CD4-positive, alpha-beta T cell treated with Interleukin-17A for 1 hour (primary cell): Measurements from ENCODE around the gene ORMDL3.

Source experiments
- DNase-seq: peaks from one replicate; pipeline ENCODE4 v3.0.0-alpha.2; 2020

The ORMDL3 gene, protein sequence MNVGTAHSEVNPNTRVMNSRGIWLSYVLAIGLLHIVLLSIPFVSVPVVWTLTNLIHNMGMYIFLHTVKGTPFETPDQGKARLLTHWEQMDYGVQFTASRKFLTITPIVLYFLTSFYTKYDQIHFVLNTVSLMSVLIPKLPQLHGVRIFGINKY

DNA sequence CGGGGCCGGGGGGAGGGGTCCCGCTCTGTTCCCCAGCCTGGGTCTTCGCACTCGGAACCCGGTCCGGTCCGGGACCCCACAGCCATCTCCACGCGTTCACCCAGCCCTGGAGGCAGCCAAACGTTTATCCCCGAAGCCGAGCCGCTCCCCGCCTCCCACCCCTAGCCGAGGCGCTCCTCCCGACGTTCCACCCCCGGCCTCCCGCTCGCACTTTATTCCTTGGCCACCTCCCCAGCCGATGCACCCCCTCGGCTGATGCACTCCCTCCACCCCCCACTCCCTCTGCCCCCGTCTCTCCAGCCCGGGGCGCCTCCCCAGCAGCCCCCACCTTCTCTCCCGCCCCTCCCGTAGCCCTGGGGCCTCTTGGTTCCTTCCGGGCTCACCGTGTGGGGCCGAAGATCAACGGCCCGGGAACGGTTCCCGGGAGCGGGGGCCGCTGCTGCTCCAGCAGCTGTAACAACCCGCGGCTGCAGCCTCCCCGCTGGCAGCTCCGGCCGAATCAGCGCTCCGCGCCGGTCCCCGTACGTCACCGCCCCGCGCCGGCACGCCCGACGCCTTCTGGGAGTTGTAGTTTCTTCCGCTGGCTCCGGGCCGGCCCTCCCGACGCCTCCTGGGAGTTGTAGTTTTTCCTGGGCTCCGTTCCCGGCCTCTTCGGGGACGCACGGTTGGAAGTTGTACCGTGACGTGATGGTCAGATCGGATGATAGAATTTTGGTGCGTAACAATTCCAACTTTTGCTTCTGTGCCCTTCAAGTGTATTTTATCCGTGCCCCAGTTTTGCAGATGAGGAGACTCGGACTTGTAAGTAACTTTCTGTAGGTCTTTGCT, at the start of gene ORMDL3, which contains the start of gene LRRC3C:
Gene ORMDL3, minus strand, starts transcription at position 501 of the 828 bp plus-strand sequence. CDS start 3,398 bp downstream, outside the sequence.
Gene LRRC3C, plus strand, starts transcription at position 632 of the 828 bp plus-strand sequence. CDS start 13,792 bp downstream, outside the sequence.
- peak; percentile 92 for DNase-seq

DNA sequence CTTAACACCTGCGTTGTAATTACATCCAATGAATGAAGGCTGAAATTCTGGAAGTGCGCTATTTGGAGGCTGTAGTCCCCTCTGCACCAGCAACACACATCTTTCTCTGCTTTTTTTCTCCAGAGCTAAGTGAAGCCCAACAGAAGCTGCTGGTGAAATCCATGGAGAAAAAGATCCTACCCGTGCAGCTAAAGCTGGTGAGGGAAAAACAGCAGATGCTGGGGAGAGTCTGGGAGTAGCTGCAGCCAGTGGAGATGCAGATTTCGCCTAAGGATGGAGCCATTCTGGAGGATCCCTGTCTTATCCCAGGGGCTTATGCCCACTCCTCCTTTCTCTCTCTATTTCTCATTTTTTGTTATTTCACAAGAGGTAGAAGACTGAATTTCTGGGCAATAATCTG, 48.4 kb upstream of the ORMDL3 start:
- no peak for DNase-seq

DNA sequence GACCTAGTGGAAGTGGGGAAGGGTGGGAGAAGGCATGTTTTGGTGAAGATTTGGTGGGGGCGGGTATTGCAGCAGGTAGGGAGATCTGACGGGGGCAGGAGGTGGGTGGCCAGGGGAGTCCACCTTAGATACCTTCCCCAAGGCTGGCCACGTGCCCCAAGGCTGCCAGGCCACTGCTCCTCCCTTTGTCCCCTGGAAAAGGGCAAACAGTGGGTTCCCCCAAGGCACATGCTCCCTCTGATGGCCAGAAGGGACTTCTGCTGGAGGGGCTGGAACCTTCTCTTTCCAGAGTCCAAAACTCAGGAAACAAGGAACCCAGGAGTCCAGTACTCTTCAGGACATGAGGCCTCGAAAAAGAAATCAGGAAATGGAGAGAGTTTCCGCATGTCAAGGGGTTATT, 47.0 kb upstream of the ORMDL3 start:
- no peak for DNase-seq

DNA sequence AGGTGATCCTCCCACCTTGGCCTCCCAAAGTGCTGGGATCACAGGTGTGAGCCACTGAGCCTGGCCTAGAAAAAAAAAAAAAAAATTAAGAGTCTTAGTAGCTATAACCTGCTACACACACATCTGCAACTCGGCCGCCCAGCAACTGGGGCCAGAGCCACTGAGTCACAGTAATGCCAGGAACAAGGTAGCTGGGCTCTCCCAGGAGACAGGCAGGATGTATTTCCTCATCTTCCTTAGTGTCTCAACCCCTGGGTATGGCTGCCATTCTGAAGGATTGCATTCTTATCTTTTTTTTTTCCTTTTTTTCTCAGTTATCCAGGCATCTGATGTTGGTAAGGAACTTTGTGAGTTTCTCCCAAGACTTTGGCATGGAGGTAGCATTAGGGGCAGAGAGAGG, 46.1 kb upstream of the ORMDL3 start:
- DNase-seq: no peak

DNA sequence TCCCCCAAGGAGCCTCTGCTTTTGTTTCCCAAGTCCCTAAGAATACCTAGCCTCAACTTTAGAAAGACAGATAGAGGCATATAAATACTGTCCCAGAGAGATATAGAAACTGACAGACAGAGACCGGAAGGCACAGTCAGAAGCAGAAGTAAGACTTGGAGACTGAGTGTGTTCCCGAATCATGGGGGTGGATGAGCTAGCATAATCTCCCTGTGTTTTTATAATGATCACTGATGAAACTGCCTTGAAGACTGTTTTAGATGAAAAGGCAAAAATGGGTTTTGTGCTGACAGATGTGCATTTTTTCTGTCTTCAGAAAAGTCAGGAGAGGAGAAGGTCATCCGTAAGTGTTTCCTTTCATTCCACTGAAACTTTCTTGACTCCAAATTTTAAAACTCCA, 44.9 kb upstream of the ORMDL3 start:
- DNase-seq: no peak

DNA sequence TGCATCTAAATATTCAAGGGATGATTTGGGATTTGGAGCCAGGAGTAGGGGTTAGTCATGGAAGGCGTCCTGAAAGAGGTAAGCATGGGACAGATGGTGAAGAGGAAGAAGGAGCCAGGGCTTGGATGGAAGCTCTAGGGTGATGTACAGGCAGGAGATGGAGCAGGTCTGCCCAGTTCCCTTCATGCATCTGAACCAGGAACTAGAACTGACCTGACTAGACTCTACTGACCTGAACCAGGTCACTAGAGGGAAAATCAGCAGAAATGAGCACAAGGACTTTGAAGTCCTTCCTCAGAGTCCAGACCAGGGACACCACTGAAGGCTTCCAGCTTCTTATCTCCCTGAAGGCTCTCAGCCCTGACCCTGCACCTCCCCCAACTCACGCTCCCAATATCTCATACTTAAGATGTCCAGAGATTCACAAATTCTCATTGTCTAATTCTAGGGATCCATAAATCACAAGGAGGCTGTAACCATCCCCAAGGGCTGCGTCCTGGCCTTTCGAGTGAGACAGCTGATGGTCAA, 43.7 kb upstream of the ORMDL3 start:
- no peak for DNase-seq

DNA sequence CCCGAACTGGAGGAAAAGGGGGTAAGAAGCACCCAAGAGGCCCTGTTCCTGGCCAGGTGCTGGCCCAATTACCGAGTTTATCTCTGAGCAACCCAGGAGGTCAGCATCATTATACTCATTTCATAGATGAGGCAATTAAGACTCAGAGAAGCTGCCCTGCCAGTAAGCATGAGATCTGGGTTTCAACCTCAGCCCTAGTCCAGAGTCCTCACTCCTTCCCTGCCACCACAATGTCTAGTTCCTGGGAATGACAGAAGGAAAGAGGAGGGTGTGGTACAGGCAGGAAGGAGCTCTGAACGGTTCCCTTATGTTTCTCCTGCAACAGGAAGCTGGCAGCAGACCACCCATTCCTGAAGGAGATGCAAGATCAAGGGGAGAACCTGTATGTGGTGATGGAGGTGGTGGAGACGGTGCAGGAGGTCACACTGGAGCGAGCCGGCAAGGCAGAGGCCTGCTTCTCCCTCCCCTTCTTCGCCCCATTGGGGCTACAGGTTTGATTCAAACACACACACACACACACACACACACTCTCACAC, 42.8 kb upstream of the ORMDL3 start:
- DNase-seq: no peak

DNA sequence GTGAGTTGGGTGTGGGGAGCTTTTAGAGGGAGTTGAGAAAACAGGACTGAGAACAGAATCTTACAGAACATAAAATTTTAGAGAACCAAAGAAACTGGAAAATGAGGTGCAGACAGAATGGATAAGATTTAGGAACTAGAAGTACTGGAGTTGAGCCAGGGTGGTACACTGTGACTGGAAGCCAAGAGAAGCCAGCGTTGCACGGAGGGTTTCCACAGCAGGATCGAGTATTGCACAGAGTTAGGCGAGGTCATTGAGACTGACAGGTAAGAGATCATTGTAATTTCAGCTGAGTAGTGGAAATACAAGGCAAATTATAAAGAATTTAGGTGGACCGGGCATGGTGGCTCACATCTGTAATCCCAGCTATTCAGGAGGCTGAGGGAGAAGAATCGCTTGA, 42.0 kb upstream of the ORMDL3 start:
- no peak for DNase-seq

DNA sequence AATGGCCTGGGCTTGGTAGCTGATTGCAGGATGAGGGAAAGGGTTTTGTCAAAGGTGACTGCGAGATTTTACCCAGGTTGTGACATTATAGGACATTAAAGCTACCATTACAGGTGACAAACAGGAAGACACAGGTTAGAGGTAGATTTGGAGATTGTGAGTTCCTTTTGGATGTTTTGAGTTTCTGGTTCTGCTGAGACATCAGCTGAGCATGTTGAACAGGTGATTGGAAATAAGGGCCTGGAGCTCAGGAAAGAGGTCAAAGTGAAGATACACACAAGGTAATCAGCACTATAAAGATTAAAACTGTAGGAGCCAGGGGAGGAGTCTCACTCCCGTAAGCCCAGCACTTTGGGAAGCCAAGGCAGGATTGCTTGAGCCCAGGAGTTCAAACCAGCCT, 41.4 kb upstream of the ORMDL3 start:
- DNase-seq: no peak

DNA sequence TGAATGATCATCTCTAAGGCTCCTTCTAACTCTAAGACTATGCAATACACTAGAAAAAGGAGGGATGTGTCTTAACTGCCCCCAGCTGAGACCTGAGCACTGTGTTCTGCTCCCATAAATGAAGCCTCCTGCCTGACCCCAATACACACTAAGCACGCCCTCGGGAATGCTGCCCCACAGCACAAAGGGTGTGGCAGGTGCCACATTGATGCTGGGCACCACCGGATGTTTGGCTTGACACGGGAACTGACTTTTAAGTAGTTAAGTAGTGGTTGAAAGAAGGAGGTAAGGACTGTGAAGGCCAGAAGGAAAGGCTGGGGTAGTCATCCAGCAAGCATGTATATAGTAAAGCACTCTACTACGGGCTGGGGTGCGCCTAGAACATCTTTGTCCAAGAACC, 39.4 kb upstream of the ORMDL3 start:
- no peak for DNase-seq

DNA sequence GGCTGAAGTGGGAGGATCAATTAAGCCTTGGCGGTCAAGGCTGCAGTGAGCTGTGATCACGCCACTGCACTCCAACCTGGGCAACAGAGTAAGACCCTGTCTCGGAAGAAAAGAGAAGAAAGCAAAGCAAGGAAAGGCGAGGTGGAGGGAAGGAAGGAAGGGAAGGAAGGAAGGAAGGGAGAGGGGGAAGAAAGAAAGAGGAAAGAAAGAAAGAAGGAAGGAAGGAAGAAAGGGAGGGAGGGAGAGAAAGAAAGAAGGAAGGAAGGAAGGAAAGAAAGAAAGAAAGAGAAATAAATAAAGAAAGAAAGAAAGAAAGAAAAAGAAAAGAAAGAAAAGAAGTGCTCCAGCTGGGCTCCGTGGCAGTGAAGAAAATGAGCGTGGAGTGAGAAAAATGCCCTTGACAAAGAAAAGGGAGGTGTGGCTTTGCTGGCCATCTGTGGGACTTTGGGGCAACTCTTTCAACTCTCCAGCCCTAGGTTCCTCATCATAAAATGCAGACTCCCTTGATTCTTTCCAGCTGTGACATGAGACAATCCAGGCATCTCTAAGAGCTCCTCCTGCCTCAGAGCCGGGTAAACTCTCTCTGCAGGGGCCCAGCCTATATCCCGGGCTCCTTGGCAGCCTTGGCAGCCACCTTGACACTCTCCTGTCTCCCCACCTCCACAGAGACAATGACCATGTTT, 37.8 kb upstream of the ORMDL3 start:
- no peak for DNase-seq

DNA sequence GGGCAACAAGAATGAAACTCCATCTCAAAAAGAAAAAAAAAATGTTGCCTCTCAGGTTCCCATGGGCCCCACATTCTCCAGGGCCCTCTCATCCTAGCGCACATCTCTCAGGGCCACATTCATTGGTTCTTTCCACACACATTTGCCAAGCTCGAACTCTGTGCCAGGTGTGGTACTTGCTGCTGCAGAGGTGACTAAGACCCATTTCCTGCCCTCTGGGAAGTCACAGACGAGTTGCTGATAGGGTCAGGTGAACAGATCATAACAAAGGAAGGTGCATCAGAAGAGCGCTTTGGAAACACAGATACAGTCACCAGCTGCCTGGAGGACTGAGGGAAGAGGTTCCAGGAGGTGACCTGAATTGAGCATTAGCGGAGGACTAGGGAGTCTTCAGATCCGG, 36.4 kb upstream of the ORMDL3 start:
- peak; percentile 41 for DNase-seq

DNA sequence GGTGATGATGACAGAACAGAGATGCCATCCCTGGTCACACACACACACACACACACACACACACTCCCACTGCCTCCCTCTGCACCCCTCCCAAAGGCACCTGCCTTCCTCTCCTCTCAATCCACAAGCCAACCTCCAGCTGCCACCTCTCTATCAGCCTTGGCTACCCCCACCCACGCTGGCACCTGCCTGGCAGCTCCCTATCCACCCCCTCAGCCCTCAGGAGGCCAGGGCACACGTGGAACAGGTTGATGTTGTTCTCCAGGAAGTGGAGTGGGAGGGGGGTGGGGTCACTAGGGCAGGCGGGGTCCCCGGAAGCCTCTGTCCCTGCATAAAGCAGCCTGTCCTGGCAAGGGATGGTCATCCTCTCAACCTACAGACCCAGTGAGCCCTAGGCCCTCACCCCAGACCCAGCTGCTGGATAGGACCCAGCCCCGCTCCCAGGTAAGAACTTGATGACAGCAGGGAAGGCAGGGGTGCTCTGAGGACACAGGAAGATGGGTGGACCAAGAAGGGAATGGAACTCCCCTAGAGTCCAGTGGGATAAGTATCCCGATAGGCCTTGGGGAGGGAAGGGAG, 35.3 kb upstream of the ORMDL3 start, which contains the start of gene GSDMA:
Gene GSDMA, plus strand, starts transcription at position 363 of the 579 bp plus-strand sequence. CDS start 2,684 bp downstream, outside the sequence.
- DNase-seq: peak; percentile 8

DNA sequence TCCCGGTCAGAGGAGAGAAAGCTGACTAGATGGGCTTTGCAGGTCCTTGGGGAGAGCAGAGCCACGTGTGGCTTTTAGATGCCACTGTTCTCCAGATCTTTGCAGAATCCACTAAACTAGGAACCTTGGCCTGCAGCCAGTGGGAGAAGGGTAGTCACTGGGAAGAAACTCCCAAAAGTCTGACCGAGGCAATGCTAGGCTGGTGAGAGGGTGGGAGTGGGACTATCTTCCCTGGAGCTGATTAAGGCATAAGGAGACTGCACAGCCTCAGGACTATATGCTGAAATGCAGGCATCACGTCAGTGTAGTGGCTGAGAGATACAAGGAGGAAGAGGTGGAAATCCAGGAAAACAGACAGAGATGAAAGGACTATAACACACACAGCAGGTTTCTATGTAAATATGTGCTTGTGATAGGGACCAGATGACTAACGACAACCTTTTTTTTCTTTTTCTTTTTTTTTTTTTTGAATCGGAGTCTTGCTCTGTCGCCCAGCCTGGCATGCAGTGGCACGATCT, 33.2 kb upstream of the ORMDL3 start:
- no peak for DNase-seq

DNA sequence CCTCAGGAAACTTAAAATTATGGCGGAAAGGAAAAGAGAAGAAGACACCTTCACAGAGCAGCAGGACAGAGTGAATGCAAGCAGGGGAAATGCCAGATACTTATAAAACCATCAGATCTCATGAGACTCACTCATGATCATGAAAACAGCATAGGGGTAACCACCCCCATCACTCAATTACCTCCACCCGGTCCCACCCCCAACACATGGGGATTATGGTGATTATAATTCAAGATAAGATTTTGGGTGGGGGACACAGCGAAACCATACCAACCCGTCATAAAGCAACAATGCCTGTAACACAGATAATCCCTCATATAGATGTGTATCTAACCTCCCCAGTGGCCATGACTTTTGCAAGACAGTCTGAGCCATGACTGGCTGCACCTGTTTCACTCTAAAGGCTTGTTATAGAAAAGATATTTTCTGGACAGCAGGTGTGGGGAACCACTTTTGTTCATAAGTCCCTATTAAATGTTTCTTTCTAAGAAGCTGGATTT, 28.4 kb upstream of the ORMDL3 start:
- DNase-seq: no peak

DNA sequence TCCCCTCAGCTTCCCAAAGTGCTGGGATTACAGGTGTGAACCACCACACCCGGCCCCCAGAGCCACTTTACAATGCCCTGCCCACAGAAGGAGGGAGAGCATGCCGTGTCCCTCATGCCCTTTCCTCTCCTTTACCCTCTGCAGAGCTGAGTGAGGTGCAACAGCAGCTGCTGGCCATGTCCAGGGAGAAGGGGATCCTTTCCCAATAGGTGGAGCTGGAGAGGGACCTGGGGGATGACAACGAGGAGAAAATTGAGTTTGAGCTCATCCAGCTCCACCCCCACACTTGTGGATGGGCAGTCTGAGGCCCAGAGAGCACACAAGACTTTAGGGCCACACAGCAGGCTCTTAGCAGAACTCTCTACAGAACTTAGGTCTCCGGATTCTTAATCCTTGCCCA, 27.5 kb upstream of the ORMDL3 start:
- no peak for DNase-seq

DNA sequence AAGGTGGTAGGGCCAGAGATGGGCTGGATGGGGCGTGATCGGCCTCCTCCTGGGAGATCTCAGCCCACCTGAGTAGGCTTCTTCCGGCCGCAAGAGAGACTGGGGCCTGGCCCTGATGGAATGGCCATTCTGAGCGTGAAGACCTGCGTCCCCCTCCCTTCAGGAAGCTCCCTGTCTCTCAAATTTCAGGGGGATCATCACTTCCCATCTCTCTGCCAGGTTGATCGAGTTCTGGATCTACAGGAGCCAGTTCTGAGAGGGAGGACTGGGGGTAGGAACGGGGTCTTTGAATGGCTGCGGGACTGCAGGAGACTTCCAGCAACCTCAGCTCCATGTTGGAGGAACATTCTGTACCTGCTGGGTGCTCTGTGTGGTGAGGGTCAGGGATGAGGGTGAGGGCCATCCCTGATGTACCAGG, 26.1 kb upstream of the ORMDL3 start:
- no peak for DNase-seq

DNA sequence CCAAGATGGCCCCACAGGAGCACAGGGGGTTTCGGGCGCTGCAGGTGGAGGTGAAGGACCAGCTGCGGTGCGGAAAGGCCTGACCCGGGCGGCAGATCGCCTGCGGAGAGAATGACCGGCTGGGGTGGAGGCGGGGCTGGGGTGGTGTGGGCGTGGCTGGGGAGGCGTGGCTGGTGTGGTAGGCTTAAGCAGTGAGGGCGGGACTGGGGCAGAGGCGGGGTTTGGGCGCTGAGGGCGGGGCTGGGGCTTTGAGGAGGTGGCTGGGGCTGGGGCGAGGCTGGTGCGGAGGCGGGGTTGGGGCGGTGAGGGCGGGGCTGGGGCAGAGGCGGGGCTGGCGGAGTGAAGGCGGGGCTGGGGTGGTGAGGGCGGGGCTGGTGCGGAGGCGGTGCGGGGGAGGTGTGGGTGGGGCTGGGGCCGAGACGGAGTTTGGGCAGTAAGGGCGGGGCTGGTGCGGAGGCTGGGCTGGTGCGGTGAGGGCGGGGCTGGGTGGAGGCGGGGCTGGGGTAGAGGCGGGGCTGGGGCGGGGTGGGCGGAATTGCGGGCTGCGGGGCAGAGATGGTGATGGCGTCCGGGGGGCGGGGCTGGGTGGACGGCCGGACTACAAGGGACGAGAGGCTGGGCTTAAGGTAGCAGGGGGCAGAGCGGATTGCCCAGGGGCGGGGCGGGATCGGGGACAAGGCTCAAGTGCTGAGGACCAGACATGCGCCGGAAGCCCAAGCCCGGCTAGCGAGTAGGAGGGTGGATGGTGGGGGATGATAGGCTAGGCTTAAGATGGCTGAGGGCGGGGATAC, 25.5 kb upstream of the ORMDL3 start:
- DNase-seq: peak; percentile 96

DNA sequence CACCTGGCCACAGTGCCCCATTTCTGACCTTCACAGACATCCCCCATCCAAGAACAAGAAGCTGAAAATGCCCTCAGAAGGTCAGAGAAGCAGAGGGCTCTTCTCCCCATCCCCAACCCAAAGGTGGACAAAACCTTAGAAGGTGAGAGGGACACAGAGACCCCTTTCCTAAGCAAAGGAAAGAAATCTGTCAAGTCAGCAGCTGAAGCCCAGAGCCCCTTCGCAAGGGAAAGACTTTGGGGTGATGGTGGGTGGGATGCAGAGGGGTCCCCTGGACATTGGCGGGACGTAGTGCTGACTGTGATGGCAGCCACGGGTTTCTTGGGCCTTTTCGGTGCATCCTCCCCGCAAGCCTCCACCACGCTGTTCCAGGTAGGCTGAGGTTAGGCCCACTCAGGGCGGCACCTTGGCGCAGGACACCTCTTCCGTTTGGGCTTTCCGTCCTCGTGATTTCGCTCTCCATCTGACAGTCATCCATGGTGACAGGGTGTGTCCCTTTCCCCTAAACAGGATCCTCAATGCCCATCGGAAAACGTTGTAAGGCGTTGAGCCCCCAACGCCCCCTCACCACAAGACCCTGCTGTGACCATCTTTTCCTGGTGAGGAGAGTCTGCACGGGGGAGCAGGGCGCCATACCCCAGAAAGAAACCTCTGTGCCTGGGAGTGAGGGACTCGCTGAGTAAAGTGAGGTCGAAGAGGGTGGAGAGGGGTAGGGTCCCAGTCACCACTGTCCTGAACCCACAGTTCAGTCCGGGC, 24.7 kb upstream of the ORMDL3 start:
- DNase-seq: no peak

DNA sequence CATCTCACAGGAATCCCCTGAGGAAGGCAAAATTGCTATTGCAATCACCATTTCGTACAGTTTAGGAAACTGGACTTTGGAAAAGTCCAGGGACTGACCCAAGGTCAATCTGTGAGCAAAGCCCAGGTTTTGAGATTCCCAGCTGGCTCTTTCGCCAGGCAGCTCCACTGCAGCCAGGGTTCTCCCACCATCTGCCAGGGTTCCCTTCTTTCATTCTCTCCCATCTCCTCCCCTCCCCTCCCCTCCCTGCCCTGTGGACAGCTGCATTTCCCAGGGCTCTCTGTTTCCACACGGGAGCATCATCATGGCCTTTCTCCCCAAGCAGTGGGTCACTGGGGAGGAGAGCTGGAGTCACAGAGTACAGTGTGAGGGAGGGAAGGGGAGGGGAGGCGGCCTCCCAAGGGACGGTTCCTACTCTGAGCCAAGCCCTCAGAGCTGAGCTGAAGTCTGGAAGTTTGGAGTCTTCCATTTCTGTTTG, 23.5 kb upstream of the ORMDL3 start:
- no peak for DNase-seq

DNA sequence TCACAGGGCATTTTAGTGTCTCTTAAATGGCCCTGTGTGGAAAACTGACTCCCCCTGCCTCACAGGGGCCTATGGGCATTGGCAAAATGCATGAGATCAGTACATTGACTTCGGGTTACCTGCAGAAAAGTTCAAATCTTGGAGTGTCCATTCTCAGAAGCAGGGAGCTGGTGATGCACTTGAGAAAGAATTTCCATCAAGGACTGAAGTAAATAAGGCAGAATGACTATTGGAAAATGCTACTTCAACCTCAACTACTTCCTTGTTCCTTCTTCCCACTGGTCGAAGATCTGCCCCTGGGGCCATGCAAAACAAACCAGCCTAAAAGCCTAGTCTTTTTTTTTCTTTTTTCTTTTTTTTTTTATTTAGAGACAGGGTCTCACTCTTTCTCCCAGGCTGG, 21.6 kb upstream of the ORMDL3 start:
- no peak for DNase-seq
